Tracheal epithelial cell (primary cell): ENCODE measurements around the gene TNFRSF21. TPM values are rescaled to one million over a fixed set of nuclear protein-coding genes. Genes with fewer than 3 reads are reported as not detected.

Experiments
- total RNA-seq: library from RNA; depleted of rRNA; stranded (reverse); fragments of >200 nt; gene quantifications from 2 replicates; pipeline ENCODE4 v1.2.1, GENCODE V29; 2014

TNFRSF21 gene, protein sequence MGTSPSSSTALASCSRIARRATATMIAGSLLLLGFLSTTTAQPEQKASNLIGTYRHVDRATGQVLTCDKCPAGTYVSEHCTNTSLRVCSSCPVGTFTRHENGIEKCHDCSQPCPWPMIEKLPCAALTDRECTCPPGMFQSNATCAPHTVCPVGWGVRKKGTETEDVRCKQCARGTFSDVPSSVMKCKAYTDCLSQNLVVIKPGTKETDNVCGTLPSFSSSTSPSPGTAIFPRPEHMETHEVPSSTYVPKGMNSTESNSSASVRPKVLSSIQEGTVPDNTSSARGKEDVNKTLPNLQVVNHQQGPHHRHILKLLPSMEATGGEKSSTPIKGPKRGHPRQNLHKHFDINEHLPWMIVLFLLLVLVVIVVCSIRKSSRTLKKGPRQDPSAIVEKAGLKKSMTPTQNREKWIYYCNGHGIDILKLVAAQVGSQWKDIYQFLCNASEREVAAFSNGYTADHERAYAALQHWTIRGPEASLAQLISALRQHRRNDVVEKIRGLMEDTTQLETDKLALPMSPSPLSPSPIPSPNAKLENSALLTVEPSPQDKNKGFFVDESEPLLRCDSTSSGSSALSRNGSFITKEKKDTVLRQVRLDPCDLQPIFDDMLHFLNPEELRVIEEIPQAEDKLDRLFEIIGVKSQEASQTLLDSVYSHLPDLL
- total RNA-seq = 72.3 TPM in 2 replicates

DNA sequence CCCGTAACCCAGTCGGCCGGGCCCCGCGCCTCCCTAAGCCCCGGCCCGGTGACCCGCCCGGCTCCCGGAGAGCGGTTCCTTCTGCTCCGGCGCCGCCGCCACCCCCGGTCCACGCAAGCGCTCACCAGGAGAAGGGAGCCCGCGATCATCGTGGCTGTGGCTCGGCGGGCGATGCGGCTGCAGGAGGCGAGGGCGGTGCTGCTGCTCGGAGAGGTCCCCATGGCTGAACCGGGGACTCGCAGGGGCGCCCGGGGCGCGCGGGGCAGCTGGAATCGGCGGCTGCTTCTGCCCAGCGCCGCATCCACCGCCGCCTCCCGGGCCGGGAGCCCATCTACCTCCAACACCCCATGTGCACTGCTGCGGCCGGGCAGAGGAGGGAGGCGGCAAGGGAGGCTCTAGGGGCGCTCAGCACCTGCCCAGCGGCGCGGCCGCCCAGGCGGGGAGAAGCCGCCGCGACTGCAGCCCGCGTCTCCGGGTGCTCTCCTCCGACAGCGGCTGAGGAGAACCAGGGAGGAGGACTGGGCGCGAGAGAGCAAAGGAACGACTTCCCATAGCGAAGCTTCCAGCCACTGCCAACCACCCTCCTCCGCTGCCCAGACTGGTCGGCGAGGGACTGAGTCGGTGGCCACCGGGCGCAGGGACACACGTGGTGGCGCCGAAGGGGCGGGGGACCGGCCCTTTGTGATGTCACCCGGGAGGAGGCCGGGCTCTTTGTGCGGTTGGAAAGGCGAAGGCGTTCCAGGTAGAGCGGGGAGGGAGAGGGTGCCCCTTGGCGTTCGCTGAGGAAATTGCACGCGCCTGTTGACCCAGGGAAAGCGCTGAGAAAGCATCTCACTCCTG lies at the start of gene TNFRSF21:
TNFRSF21 (minus strand) TSS at position 615 of the 840 bp plus-strand sequence; CDS start at position 221, 394 bp downstream.

Other genes with a start within 250 kb of the TNFRSF21 start
- 27.7 and 41.7 TPM in 2 replicates for gene CD2AP, start 167.9 kb upstream of the TNFRSF21 start, total RNA-seq